RKO (cell line): Measurements from ENCODE around the gene SIK3.
"Not testable (repeated sequence)": the region's sequence is repeated elsewhere in the genome, so short reads cannot be mapped to it uniquely, and the experiment has no call there.

Experiments used
- DNase-seq: peaks from one replicate; pipeline ENCODE4 v3.0.0-alpha.2; 2016; ENCODE audit warnings: low spot score

SIK3 gene

DNA sequence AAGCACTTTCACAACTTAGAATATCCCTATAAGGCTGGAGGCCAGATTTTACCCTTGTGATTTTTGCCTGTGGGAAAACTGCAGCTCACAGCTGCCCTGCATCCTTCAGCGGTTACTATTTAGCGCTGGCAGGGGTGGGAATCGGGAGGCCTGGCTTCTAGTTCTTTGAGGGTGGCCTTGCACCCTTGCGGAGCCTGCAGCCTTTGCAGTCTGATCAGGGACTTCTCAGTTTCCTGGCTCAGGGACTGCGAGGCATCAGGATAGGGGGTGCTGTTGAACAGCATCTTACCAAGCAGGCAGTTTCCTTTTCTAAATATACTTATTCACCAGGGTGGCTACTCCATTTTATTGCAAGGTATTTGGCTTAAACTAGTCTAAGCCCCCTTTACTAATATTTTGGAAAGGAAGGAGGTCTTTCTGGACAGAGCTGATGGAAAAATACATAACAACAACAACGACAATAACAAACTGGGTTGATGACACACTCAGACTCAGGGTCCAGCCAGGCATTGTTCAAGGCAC lies 257.9 kb downstream of the SIK3 start:
- DNase-seq, result no peak

DNA sequence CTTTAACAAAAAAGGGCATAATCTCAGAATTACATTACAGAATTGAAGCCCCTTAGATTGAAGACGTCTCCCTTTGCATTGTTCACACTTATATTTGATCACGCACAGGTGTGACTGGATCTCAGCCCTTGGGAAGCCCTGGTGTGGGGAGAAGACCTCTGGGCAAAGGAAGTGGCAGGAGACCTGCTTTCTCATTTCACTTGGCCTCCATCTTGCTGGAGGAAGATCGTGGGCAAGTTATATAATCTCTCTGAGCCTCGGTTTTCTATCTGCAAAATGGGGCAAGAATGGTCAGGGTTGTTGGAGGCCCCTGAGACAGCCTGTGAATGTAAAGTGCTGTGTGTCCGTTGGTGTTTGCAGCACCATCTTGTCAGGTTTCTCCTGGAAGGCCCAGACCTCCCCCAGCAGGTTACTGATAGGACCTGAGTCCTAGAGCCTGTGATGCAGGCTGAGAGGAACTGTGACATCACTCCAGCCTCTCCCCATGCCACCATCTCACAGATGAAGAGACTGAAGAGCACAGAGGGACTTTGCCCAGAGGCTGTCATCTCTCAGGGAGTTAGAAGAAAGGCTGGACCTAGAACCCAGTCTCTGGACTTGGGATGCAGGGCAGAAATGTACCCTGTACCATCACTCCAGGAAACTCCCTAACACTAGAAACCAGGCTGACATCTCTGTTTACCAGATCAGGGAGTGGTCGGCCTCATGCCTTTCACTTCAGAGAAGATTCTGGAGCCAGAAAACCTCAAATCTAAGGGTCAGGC lies 259.7 kb downstream of the SIK3 start:
- no peak for DNase-seq

DNA sequence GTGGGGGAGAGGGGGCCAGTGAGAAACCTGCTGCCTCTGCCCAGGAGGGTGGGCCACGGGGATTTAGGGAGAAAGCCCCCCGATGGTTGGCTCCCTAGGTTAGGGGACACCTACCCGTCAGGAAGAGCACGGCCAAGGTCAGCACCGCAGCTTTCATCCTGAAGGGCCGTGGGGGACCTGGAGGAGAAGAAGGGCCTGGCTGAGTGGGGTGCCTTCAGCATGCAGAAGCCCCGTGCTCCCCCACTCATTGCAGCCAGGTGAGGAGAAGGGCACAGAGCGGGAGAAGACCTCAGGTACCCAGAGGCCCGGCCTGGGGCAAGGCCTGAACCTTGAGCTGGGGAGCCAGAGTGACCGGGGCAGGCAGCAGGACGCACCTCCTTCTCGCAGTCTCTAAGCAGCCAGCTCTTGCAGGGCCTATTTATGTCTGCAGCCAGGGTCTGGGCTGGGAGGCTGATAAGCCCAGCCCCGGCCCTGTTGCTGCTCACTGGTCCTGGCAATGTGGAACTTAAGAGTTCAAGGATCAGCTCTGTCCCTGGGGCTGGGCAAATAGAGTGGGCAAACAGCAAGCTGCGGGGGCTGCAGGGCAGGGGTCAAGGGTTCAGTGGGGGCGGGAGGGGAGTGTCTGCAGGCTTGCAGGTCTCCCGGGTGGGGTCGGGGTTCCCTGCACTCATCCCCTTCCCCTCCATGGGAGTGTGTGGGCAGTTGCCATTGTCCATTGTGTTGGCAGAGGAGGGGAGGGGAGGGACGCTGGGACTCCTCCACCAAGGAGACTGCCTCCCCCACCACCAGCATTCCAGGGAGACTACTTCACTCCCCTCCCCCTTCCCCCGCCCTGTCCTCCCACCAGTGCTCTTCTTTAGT lies 260.8 kb downstream of the SIK3 start, which contains the start of gene APOA1:
Gene APOA1 (minus strand): TSS at position 392 of the 861 bp plus-strand sequence. CDS start 235 bp downstream, at position 157.
- DNase-seq, result no peak

DNA sequence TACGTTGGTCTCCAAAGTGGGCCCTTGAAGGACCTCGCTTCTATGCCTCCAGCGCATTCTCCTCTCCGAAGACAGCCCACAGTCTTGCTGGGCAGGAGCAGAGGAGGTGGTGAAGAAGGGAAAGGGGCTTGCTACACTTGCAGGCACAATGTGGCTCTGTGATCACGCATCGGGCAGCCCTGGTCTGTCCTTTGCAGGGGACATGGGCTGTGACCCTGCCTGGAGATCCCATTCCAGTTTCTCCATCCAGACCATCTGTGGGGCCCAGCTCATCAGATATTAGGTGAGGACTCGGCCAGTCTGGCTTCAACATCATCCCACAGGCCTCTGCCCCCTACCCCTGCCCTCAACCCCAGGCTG lies 261.6 kb downstream of the SIK3 start:
- DNase-seq, result no peak

DNA sequence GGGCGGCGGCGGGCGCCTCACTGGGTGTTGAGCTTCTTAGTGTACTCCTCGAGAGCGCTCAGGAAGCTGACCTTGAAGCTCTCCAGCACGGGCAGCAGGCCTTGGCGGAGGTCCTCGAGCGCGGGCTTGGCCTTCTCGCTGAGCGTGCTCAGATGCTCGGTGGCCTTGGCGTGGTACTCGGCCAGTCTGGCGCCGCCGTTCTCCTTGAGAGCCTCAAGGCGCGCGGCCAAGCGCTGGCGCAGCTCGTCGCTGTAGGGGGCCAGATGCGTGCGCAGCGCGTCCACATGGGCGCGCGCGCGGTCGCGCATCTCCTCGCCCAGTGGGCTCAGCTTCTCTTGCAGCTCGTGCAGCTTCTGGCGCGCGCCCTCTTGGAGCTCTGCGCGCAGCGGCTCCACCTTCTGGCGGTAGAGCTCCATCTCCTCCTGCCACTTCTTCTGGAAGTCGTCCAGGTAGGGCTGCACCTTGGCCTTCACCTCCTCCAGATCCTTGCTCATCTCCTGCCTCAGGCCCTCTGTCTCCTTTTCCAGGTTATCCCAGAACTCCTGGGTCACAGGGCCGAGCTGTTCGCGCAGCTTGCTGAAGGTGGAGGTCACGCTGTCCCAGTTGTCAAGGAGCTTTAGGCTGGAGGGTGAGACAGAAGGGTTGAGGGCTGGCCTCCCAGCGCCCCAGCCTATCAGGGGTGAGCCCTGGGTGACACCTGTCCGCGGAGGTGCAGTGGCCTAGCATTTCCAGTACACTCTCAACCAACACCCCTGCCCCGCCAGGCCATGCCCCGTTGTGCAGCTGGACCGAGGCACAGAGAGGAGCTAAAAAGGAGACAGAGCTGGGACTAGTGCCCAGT lies 262.2 kb downstream of the SIK3 start:
- DNase-seq, result no peak

DNA sequence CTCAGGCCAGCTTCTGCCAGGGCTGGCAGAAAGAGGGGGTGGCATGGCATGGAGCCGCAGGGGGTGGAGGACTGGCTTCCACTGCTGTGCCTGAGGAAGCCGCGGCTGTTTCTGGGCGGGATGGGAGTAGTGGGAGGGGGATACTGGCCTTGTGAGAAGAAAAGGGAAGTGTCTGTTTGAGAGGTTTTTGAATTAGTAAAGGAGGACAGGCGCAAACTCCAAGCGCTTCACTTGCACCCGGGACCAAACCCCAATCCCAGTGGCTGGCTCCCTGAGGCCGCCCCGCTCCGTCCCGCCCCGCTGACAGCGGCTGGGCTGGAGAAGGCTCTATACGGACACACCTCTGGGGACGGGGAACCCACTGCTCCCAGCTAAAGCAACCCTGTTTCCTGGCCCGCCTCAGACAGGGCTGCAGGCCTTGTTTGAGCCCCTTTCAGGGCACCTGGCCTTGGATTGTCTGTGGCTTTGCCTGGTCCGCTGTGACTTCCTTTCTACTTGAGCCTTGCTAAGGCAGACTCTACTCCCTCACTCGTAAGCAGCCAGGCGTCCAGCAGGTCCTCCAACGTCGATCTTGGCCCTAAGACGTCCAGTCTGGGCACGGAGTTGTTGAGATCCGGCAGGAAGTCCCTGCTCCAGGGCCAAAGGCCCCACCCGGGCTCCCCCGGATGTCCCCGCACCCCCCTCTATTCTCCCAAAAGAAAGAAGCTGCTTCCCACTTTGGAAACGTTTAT lies 263.0 kb downstream of the SIK3 start:
- DNase-seq, result no peak

DNA sequence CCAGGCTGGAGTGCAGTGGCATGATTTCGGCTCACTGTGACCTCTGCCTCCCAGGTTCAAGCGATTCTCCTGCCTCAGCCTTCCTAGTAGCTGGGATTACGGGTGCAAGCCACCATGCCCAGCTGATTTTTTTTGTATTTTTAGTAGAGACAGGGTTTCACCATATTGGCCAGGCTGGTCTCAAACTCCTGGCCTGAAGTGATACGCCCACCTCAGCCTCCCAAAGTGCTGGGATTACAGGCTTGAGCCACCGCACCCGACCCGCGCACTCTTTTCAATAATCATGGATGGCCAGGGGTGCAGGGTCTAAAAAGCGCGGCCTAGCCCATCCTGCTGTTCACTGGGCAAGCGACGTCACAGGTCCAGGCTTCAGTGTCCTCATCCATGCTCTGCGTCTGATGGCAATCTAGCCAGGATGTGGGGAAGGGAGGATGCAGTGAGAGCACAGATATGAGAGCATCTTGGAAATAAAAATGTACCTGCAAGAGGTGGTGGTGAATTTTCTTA lies 263.6 kb downstream of the SIK3 start:
- DNase-seq, result not testable (repeated sequence)

DNA sequence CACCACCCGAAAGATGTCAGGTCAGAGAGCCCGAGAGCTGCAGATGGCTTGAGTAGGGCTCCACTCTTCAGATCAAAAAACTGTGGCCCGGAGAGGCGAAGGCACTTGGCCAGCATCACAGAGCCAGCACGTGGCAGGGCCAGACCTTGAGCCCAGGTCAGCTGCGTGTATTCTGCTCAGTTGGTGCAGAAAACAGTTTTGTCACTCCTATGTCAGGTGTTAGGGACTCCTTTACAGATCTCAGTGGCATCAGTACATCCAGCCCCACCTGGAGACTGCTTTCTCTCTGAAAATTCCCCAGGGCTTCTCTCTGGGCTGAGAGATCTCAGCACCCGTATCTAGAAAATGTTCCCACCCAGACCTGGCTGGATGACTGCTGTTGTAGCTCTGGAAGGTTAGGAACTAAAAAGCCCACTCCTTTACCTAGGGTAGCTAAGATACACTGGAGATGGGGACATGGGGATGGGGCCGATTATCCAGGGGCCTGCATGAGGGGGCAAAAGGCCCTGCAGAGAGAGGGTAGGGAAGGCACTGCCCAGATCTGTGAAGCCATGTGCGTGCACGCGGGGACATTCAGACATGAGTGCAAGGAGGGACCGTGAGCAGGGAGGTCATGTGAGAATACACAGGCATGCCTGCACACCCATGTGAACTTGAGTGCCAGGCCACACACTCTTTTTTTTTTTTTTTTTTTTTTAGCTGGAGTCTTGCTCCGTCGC lies 264.3 kb downstream of the SIK3 start:
- no peak for DNase-seq

DNA sequence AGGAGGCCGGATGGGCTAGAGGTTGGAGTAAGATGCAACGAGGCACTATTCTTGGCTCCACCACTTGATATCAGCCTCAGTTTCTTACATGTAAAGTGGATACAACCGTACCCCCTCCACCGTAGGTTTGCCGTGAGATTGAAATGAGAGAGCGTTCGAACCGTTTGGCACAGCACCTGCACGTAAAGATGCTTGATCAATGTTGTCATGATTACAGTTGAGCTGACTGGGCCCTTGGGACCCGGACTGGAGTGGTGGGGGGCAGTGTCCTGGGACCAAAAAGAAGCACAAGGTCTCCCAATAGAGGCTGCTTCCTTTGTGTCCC lies 264.8 kb downstream of the SIK3 start:
- DNase-seq, result no peak

DNA sequence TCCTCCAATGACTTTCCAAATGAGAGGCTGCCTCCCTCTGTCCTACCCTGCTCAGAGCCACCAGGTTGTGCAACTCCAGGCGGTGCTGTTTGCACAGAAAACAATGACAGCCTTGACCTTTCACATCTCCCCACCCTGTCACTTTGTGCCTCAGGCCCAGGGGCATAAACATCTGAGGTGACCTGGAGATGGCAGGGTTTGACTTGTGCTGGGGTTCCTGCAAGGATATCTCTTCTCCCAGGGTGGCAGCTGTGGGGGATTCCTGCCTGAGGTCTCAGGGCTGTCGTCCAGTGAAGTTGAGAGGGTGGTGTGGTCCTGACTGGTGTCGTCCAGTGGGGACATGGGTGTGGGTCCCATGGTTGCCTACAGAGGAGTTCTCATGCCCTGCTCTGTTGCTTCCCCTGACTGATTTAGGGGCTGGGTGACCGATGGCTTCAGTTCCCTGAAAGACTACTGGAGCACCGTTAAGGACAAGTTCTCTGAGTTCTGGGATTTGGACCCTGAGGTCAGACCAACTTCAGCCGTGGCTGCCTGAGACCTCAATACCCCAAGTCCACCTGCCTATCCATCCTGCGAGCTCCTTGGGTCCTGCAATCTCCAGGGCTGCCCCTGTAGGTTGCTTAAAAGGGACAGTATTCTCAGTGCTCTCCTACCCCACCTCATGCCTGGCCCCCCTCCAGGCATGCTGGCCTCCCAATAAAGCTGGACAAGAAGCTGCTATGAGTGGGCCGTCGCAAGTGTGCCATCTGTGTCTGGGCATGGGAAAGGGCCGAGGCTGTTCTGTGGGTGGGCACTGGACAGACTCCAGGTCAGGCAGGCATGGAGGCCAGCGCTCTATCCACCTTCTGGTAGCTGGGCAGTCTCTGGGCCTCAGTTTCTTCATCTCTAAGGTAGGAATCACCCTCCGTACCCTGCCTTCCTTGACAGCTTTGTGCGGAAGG lies 265.6 kb downstream of the SIK3 start:
- no peak for DNase-seq

DNA sequence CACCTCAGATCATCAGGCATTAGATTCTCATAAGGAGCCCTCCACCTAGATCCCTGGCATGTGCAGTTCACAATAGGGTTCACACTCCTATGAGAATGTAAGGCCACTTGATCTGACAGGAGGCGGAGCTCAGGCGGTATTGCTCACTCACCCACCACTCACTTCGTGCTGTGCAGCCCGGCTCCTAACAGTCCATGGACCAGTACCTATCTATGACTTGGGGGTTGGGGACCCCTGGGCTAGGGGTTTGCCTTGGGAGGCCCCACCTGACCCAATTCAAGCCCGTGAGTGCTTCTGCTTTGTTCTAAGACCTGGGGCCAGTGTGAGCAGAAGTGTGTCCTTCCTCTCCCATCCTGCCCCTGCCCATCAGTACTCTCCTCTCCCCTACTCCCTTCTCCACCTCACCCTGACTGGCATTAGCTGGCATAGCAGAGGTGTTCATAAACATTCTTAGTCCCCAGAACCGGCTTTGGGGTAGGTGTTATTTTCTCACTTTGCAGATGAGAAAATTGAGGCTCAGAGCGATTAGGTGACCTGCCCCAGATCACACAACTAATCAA lies 266.4 kb downstream of the SIK3 start:
- DNase-seq, result no peak

DNA sequence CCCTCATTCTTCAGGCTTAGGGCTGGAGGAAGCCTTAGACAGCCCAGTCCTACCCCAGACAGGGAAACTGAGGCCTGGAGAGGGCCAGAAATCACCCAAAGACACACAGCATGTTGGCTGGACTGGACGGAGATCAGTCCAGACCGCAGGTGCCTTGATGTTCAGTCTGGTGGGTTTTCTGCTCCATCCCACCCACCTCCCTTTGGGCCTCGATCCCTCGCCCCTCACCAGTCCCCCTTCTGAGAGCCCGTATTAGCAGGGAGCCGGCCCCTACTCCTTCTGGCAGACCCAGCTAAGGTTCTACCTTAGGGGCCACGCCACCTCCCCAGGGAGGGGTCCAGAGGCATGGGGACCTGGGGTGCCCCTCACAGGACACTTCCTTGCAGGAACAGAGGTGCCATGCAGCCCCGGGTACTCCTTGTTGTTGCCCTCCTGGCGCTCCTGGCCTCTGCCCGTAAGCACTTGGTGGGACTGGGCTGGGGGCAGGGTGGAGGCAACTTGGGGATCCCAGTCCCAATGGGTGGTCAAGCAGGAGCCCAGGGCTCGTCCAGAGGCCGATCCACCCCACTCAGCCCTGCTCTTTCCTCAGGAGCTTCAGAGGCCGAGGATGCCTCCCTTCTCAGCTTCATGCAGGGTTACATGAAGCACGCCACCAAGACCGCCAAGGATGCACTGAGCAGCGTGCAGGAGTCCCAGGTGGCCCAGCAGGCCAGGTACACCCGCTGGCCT lies 267.9 kb downstream of the SIK3 start:
- DNase-seq, result no peak

DNA sequence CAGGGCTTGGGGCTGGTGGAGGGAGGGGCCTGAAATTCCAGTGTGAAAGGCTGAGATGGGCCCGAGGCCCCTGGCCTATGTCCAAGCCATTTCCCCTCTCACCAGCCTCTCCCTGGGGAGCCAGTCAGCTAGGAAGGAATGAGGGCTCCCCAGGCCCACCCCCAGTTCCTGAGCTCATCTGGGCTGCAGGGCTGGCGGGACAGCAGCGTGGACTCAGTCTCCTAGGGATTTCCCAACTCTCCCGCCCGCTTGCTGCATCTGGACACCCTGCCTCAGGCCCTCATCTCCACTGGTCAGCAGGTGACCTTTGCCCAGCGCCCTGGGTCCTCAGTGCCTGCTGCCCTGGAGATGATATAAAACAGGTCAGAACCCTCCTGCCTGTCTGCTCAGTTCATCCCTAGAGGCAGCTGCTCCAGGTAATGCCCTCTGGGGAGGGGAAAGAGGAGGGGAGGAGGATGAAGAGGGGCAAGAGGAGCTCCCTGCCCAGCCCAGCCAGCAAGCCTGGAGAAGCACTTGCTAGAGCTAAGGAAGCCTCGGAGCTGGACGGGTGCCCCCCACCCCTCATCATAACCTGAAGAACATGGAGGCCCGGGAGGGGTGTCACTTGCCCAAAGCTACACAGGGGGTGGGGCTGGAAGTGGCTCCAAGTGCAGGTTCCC lies 268.6 kb downstream of the SIK3 start, which contains the start of gene APOC3:
Gene APOC3 (plus strand): TSS at position 383 of the 659 bp plus-strand sequence. CDS start 676 bp downstream, outside the sequence.
- DNase-seq, result no peak

DNA sequence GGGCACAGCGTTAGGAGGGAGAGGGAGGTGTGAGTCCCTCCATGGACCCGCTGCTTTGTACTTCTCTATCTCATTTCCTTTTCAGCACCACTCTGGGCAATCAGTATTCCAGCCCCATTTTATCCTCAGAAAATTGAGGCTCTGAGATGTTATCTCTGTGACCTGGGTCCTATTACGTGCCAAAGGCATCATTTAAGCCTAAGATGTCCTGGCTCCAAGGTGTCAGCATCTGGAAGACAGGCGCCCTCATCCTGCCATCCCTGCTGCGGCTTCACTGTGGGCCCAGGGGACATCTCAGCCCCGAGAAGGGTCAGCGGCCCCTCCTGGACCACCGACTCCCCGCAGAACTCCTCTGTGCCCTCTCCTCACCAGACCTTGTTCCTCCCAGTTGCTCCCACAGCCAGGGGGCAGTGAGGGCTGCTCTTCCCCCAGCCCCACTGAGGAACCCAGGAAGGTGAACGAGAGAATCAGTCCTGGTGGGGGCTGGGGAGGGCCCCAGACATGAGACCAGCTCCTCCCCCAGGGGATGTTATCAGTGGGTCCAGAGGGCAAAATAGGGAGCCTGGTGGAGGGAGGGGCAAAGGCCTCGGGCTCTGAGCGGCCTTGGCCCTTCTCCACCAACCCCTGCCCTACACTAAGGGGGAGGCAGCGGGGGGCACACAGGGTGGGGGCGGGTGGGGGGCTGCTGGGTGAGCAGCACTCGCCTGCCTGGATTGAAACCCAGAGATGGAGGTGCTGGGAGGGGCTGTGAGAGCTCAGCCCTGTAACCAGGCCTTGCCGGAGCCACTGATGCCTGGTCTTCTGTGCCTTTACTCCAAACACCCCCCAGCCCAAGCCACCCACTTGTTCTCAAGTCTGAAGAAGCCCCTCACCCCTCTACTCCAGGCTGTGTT lies 269.4 kb downstream of the SIK3 start:
- DNase-seq, result no peak

DNA sequence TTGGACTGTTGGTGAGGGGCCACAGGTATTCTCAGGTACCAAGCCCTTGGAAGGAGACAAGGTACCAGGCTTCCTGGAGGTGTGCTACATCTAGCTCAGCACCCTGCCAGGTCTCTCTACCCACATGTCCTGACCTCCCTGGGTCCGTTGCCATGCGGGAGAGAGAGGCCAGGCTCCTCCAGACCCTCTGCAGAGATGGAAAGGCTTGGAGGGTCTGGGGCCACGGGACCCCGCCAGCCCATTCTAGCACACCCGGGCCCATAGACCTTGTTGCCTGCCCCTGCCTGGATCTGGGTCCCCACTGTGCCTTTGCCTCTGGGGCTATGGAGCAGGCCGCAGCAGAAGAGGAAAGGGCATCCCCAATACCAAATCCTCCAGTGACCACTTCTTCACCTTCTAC lies 270.8 kb downstream of the SIK3 start:
- DNase-seq, result no peak

DNA sequence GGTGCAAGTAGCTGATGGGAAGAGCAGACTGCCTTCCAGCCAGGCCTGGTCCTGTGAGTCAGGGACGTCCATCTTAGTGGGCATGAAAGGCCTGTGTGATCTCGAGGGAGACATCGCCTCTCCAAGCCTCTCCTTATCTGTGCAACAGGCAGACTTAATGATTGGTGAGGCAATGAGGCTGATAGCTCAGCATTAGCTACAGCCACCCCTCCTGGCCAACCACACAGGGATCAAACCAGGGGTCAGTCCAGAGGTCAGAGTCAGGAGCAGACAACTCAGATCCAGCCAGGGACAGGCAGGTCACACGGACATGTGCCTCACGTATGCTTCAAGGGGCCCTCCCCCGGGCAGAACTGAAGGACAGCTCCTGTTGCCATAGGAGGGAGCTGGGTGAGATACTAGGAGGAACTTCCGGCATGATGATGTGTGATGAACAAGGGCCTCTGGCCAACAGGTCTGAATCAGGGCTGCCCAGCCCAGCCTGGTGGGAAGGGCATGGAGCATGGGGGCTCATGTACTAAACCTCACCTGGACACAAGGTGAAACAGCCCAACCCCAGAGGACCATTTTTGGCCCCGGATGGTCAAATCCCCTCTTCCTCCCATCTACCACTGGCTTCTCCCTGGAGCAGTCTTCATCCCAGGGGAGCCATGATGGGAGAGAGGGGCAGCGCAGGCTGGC lies 271.3 kb downstream of the SIK3 start:
- DNase-seq, result no peak
